Gastrocnemius medialis (tissue), 4 donors: ENCODE measurements around the gene NPAS3. TPM values are rescaled to one million over a fixed set of nuclear protein-coding genes. Genes with fewer than 3 reads are reported as not detected.

ENCODE experiments used
- ATAC-seq, 2 donors: fragments of 150-250 bp; one replicate each; pipeline ENCODE4 v1.9.1; 2016
- DNase-seq, 2 donors: peaks; one replicate each; pipeline ENCODE4 v3.0.0-alpha.2; 2019
- H3K27ac ChIP-seq, 4 donors: fragments of 200-600 bp; sonication (generic); 1 replicate in 1 of 4; 2 replicates in 3 of 4; pipeline ENCODE4 v1.5.1; 2016 to 2018; ENCODE audit warnings: mild to moderate bottlenecking in 2 of 4, moderate library complexity in 1 of 4
- H3K27me3 ChIP-seq, 3 donors: fragments of 200-600 bp; sonication (generic) in 2 of 3; 1 replicate in 1 of 3; 2 replicates in 2 of 3; pipeline versions ENCODE4 v1.5.1 to v1.6.0; 2016 to 2019; ENCODE audit warnings: mild to moderate bottlenecking in 1 of 3, moderate library complexity in 1 of 3
- H3K36me3 ChIP-seq, 2 donors: fragments of 200-600 bp; sonication (generic) in 1 of 2; one replicate each; pipeline ENCODE4 v1.5.1; 2017 to 2018
- H3K4me1 ChIP-seq, 2 donors: fragments of 200-600 bp; sonication (generic) in 1 of 2; one replicate each; pipeline ENCODE4 v1.5.1; 2016 to 2017; ENCODE audit warnings: mild to moderate bottlenecking in 2 of 2
- H3K4me3 ChIP-seq, 4 donors: fragments of 200-600 bp; sonication (generic) in 3 of 4; 1 replicate in 1 of 4; 2 replicates in 3 of 4; pipeline ENCODE4 v1.5.1; 2016 to 2019; ENCODE audit warnings: mild to moderate bottlenecking in 2 of 4
- H3K9me3 ChIP-seq, 3 donors: fragments of 200-600 bp; sonication (generic) in 2 of 3; 1 replicate in 1 of 3; 2 replicates in 2 of 3; pipeline ENCODE4 v1.5.1; 2016 to 2019
- CTCF ChIP-seq, 5 experiments: fragments of 450-650 bp in 3 of 5; fragments of 200-600 bp in 2 of 5; sonication (generic) in 2 of 5; IDR thresholded peaks in 4 of 5; conservative IDR thresholded peaks in 1 of 5; 1 replicate in 4 of 5; 2 replicates in 1 of 5; pipeline ENCODE4 v1.5.1; 2016 to 2019; ENCODE audit warnings: antibody characterized with exemption in 5 of 5, mild to moderate bottlenecking in 3 of 5, moderate library complexity in 3 of 5
- POLR2A ChIP-seq, 2 donors: fragments of 450-650 bp; IDR thresholded peaks; one replicate each; pipeline ENCODE4 v1.6.1; 2017; ENCODE audit warnings: antibody characterized with exemption in 2 of 2, mild to moderate bottlenecking in 2 of 2, moderate library complexity in 2 of 2
- in situ Hi-C, 4 donors: fragments of 200-750 bp; cut with MboI; loops; one replicate each; pipeline versions ENCODE4 v1.15.0 to v1.8.0; 2017; ENCODE audit warnings: low sequenced_read_pairs in 4 of 4
- intact Hi-C: fragments of 100-400 bp; cut with DNase I; formaldehyde crosslinking; loops from one replicate; pipeline ENCODE4 v1.15.1; 2023; ENCODE audit warnings: low total_unique reads
- total RNA-seq, 4 donors: library from RNA; depleted of rRNA; stranded (reverse); fragments of >200 nt; gene quantifications; one replicate each; pipeline versions ENCODE4 v1.1.0 to v1.2.3, GENCODE V29; 2016

The NPAS3 gene
- total RNA-seq, 4 donors from 2014 or later = 0.82 to 1.00 TPM; not detected in 2

- Histone ChIP-seq H3K27me3 (no peaks in the 10 kb centered on the region), H3K9me3 (no peaks in the 10 kb centered on the region), H3K4me1 (no peaks in the 10 kb centered on the region), H3K36me3 (no peaks in the 10 kb centered on the region), H3K27ac (no peak overlapping the region), H3K4me3 (no peak overlapping the region)
- TF ChIP-seq CTCF (IDR thresholded peaks at IDR 0.05 in 4 of 5, conservative IDR thresholded peaks at IDR 0.05 in 1 of 5) (no peak), POLR2A (IDR thresholded peaks at IDR 0.05) (no peak)
- in situ Hi-C loops = no loop called here
- no peak for DNase-seq
- ATAC-seq = no peak
- intact Hi-C loops = no loop called here
These were observed 698.0 kb downstream of the NPAS3 start for GRCh38 chr14:33636716-33637115.

DNA sequence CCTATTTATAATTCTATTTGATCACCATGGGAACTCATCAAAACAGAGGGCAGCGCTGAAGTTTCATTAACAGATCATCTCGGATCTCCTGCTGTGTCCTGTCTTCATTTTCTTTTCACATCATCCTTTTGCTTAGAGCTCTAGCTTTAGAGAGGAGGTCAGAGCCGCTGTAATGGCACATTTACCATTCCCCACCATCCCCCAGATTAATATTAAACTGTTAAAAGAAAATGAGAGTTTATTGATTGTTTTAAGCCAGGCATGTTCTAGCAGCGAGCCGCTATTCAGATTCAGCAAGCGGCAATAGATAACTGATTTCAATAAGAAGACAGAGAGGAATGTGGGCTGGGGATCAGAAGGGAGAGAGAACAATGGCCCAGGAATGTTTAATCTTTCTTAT lies 703.4 kb downstream of the NPAS3 start:
- no peaks in the 10 kb centered on the region for H3K9me3 ChIP-seq
- no peak for TF ChIP-seq CTCF (IDR thresholded peaks at IDR 0.05 in 4 of 5, conservative IDR thresholded peaks at IDR 0.05 in 1 of 5)
- TF ChIP-seq POLR2A (IDR thresholded peaks at IDR 0.05) = no peak
- ATAC-seq (no peak), DNase-seq (no peak)
- in situ Hi-C loops = no loop called here
- H3K36me3 ChIP-seq = no peaks in the 10 kb centered on the region
- no peak overlapping the region for H3K4me3 ChIP-seq
- no peak overlapping the region for H3K27ac ChIP-seq
- intact Hi-C loops = no loop called here
- H3K4me1 ChIP-seq = no peaks in the 10 kb centered on the region
- no peaks in the 10 kb centered on the region for H3K27me3 ChIP-seq

GRCh38 chr14:33642691-33643244 lies 704.1 kb downstream of the NPAS3 start:
- DNase-seq (no peak), ATAC-seq (no peak)
- intact Hi-C loops (no loop called here), in situ Hi-C loops (no loop called here)
- no peaks in the 10 kb centered on the region for H3K27me3 ChIP-seq
- H3K27ac ChIP-seq = no peak overlapping the region
- no peaks in the 10 kb centered on the region for H3K9me3 ChIP-seq
- H3K36me3 ChIP-seq = no peaks in the 10 kb centered on the region
- H3K4me1 ChIP-seq = no peaks in the 10 kb centered on the region
- TF ChIP-seq CTCF (IDR thresholded peaks at IDR 0.05 in 4 of 5, conservative IDR thresholded peaks at IDR 0.05 in 1 of 5) (no peak), POLR2A (IDR thresholded peaks at IDR 0.05) (no peak)
- no peak overlapping the region for H3K4me3 ChIP-seq

DNA sequence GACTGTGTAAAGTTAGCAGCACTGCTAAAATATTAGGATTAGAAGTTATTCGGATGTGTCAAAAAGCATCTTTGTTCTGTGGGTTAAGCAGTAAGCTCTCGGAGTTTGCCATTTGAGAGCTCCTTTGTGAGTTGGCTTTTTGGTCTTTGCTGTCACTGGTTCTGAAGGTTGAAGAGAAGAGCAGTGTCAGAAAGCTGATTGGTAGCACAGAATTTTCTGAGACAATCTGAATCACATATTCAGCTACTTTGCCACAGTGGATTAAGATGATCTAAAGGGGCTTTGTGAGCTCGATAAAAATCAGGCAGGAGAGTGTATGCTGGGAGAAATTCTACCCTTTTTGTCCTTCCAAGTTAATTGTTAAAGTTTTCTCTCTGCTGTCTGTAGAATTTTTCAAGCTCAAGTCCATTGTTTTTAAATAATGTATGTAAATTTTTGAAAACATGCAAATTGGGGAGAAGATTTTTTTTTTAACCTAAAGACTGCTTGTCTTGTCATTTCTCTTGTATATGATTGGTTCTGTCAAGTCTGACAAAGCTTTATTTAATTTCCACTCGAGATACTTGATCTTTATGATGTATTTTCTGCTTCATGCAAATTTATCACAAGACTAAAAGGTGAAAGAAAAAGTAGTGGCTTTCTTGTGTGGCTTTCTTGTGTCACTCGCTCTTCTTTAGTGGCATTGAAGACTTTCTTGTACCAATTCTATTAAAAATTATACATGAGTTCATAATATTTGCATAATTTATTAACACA lies 704.9 kb downstream of the NPAS3 start:
- in situ Hi-C loops = no loop called here

More for the DNA sequence above, 704.9 kb downstream of the NPAS3 start:
- ATAC-seq (no peak), DNase-seq (no peak)
- H3K27ac ChIP-seq = no peak overlapping the region
- intact Hi-C loops = no loop called here
- H3K27me3 ChIP-seq = no peaks in the 10 kb centered on the region
- TF ChIP-seq CTCF (IDR thresholded peaks at IDR 0.05 in 4 of 5, conservative IDR thresholded peaks at IDR 0.05 in 1 of 5) (no peak), POLR2A (IDR thresholded peaks at IDR 0.05) (no peak)
- H3K36me3 ChIP-seq = no peaks in the 10 kb centered on the region
- no peaks in the 10 kb centered on the region for H3K4me1 ChIP-seq
- no peak overlapping the region for H3K4me3 ChIP-seq
- H3K9me3 ChIP-seq = no peaks in the 10 kb centered on the region
